Left renal pelvis (tissue), 4 donors: ENCODE results near the gene RHOBTB1. TPM values are rescaled to one million over a fixed set of nuclear protein-coding genes. Genes with fewer than 3 reads are reported as not detected.

Experiments used
- DNase-seq, 4 donors: peaks; one replicate each; pipeline ENCODE4 v3.0.0-alpha.2; 2013; ENCODE audit warnings: low read depth in 4 of 4, low spot score in 3 of 4
- polyA plus RNA-seq, 4 donors: library from polyadenylated mRNA; unstranded; fragments of 120-200 nt; gene quantifications; one replicate each; pipeline ENCODE4 v1.2.1, GENCODE V29; 2013; ENCODE audit not compliant: insufficient read length in 4 of 4

RHOBTB1 gene
- polyA plus RNA-seq, 4 donors, result 58.5 to 84.2 (median 73.9) TPM

GRCh38 chr10:60827791-60828488 is 116.0 kb downstream of the RHOBTB1 start:
- DNase-seq, result no peak

GRCh38 chr10:60825520-60825919 is 118.5 kb downstream of the RHOBTB1 start:
- DNase-seq, result no peak

- DNase-seq, result no peak
These were observed 120.7 kb downstream of the RHOBTB1 start for GRCh38 chr10:60823324-60823723.

DNA sequence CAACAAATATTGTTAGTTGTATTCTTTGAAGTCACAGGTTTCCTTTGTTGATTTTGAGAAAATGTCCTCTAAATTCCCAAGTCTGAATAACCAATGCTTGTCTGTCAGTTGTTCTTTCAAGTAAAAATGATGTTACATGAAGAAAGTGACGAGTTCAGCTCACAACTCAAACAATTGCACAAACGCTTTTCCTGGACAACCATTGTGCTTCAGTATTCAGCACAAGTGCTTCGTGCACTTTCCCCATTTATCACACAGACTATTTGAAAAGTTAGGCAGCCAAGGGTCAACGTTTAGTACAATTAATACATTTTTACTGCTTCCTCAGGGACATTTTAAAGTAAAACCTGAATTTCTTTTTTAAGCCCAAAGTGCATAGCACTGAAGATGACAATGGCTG is 121.2 kb downstream of the RHOBTB1 start:
- no peak for DNase-seq

DNA sequence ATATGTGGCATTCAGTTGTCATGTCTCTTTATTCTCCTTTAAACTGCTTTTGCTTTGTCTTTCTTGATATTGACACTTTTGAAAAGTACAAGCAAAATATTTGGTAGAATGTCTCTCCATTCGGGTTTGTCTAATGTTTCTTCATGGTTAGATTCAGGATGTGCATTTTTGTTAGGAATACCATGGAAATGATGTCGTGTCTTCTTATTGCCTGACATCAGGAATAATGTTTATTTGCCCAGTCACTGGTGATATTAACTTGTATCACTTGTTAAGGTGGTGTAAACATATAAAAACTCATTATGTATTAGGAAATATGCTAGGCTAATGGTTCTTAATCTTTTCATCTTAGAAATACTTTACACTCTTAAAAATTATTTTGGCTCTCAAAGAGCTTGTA is 122.3 kb downstream of the RHOBTB1 start:
- no peak for DNase-seq

DNA sequence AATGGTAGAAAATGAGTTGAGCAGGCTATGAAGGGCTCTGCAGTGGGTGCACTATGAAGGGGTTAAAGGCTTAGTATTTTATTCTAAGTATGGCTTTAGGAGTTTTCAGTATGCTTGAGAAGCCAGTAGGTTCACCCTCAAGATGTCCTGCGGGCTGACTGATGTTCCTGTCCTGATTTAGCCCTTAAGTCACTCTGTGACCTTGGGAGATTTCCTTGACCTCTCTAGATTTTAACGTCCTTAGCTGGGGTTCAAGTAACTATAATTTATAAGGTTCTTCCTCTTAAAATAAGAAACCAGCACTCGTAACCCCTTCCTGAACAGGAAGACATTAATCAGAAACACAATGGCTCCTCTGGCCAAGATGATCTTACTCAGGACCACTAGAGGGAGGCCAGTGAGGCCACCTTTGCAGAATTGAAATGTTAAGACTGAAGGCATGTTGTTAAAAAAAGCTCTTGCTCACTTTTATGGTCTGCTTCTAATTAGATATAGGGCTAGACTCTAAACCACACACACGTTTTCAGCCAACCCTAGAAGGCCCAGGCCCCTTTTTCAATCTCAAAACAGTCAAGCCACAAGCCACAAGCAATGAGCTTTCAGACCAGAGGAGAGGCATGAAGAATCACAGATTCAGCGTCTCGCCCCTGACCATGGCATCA is 123.8 kb downstream of the RHOBTB1 start:
- peak in 1 of 4 donors; percentile 50 for DNase-seq

Other genes with a start within 250 kb of the RHOBTB1 start
- gene CDK1, start 165.7 kb downstream of the RHOBTB1 start, polyA plus RNA-seq, result 10 to 100 TPM; 69.7 to 94.8 (median 71.2) TPM